ENCODE results near the gene NANS.
A peak's percentile ranks its signal among the peaks of the same experiment; 100 is the strongest.
"Not testable (repeated sequence)": the region's sequence is repeated elsewhere in the genome, so short reads cannot be mapped to it uniquely, and the experiment has no call there.

Gene NANS

GRCh38 chr9:98076514-98076890 lies 20.0 kb downstream of the NANS start:
- not testable (repeated sequence) for DNase-seq (ENCODE audit: low read depth in 3 of 3)

GRCh38 chr9:98078895-98079294 lies 22.4 kb downstream of the NANS start:
- no peak for DNase-seq (ENCODE audit: low read depth in 3 of 3)

- no peak for DNase-seq (ENCODE audit: low read depth in 3 of 3)
These were observed 23.8 kb downstream of the NANS start for GRCh38 chr9:98080326-98080725.

- DNase-seq (ENCODE audit: low read depth in 3 of 3): no peak
These were observed 24.2 kb downstream of the NANS start for GRCh38 chr9:98080780-98081179.

- DNase-seq (ENCODE audit: low read depth in 3 of 3): peak in 1 of 3 experiments; percentile 45
These were observed 25.1 kb downstream of the NANS start for GRCh38 chr9:98081477-98082219.

- DNase-seq (ENCODE audit: low read depth in 3 of 3): no peak
These were observed 26.5 kb downstream of the NANS start for GRCh38 chr9:98083061-98083501.

- DNase-seq (ENCODE audit: low read depth in 3 of 3): no peak
These were observed 27.1 kb downstream of the NANS start for GRCh38 chr9:98083566-98084183.

- DNase-seq (ENCODE audit: low read depth in 3 of 3): no peak
These were observed 27.9 kb downstream of the NANS start for GRCh38 chr9:98084396-98084795.

- DNase-seq (ENCODE audit: low read depth in 3 of 3): no peak
These were observed 28.5 kb downstream of the NANS start for GRCh38 chr9:98085058-98085457.

- no peak for DNase-seq (ENCODE audit: low read depth in 3 of 3)
These were observed 29.4 kb downstream of the NANS start for GRCh38 chr9:98085944-98086343.

GRCh38 chr9:98086461-98086860 lies 29.9 kb downstream of the NANS start:
- no peak for DNase-seq (ENCODE audit: low read depth in 3 of 3)

- peak in 1 of 3 experiments; percentile 26 for DNase-seq (ENCODE audit: low read depth in 3 of 3)
These were observed 31.2 kb downstream of the NANS start for GRCh38 chr9:98087420-98088354.

- not testable (repeated sequence) for DNase-seq (ENCODE audit: low read depth in 3 of 3)
These were observed 34.1 kb downstream of the NANS start for GRCh38 chr9:98090674-98091073.

- no peak for DNase-seq (ENCODE audit: low read depth in 3 of 3)
These were observed 35.4 kb downstream of the NANS start for GRCh38 chr9:98091735-98092612.

- DNase-seq (ENCODE audit: low read depth in 3 of 3): no peak
These were observed 36.0 kb downstream of the NANS start for GRCh38 chr9:98092613-98092931.

- DNase-seq (ENCODE audit: low read depth in 3 of 3): no peak
These were observed 37.8 kb downstream of the NANS start for GRCh38 chr9:98094316-98094715.

GRCh38 chr9:98094851-98095250 lies 38.3 kb downstream of the NANS start:
- DNase-seq (ENCODE audit: low read depth in 3 of 3): no peak

GRCh38 chr9:98095401-98095800 lies 38.9 kb downstream of the NANS start:
- no peak for DNase-seq (ENCODE audit: low read depth in 3 of 3)

- no peak for DNase-seq (ENCODE audit: low read depth in 3 of 3)
These were observed 39.6 kb downstream of the NANS start for GRCh38 chr9:98096091-98096490.

GRCh38 chr9:98097836-98098235 lies 41.3 kb downstream of the NANS start:
- DNase-seq (ENCODE audit: low read depth in 3 of 3): peak in 2 of 3 experiments; percentile 36 to 43

- no peak for DNase-seq (ENCODE audit: low read depth in 3 of 3)
These were observed 42.8 kb downstream of the NANS start for GRCh38 chr9:98099346-98099745.
